ENCODE data around the gene PDSS2. TPM values are rescaled to one million over a fixed set of nuclear protein-coding genes. Genes with fewer than 3 reads are reported as not detected.

The PDSS2 gene
- polyA plus RNA-seq, 1 experiment: 11.6 TPM

- CTCF ChIA-PET: interaction anchor here (1.2 kb wide), 1 partner anchor 11 kb away, joined by 5 read pairs; no protein-coding TSS in a partner anchor
Measured at GRCh38 chr6:107103082-107103481, 356.3 kb downstream of the PDSS2 start.

More at GRCh38 chr6:107103082-107103481, 356.3 kb downstream of the PDSS2 start:
- TF ChIP-seq CTCF (IDR thresholded peaks at IDR 0.05; ENCODE audit: insufficient read depth, low read depth, low read length): no peak
- no peak for DNase-seq (ENCODE audit: low read depth)
- no peaks in the 10 kb centered on the region for H3K36me3 ChIP-seq (ENCODE audit: control insufficient read depth, insufficient read depth, low read length)
- no peak overlapping the region for H3K4me3 ChIP-seq (ENCODE audit: low read depth, low read length)
- no peaks in the 10 kb centered on the region for H3K27me3 ChIP-seq (ENCODE audit: control insufficient read depth, insufficient read depth, low read length)
- POLR2A ChIA-PET: no interaction called here

Small RNA genes within 50 kb of the gene (small RNA-seq; reads per million reads assigned to genes)
- gene AL591516.1 (ENCODE audit: insufficient read length, low read depth, low replicate concordance): not detected
- not detected for gene RNU6-1299P (ENCODE audit: insufficient read length, low read depth, low replicate concordance)

Other genes starting within 250 kb of the PDSS2 start
- gene SOBP, start 30.6 kb upstream of the PDSS2 start, polyA plus RNA-seq (2011; rRNA removed): 0.02 TPM in 1 of 2 replicates, not detected in the other

Measured in BJ (cell line).